Measurements from ENCODE around the gene TSHZ2.

GRCh38 chr20:53346335-53346648 is 374.1 kb downstream of the TSHZ2 start:
- TF ChIP-seq, protein P1, sequence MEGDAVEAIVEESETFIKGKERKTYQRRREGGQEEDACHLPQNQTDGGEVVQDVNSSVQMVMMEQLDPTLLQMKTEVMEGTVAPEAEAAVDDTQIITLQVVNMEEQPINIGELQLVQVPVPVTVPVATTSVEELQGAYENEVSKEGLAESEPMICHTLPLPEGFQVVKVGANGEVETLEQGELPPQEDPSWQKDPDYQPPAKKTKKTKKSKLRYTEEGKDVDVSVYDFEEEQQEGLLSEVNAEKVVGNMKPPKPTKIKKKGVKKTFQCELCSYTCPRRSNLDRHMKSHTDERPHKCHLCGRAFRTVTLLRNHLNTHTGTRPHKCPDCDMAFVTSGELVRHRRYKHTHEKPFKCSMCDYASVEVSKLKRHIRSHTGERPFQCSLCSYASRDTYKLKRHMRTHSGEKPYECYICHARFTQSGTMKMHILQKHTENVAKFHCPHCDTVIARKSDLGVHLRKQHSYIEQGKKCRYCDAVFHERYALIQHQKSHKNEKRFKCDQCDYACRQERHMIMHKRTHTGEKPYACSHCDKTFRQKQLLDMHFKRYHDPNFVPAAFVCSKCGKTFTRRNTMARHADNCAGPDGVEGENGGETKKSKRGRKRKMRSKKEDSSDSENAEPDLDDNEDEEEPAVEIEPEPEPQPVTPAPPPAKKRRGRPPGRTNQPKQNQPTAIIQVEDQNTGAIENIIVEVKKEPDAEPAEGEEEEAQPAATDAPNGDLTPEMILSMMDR (conservative IDR thresholded peaks at IDR 0.05): no peak
- TF ChIP-seq ZFX (IDR thresholded peaks at IDR 0.05): no peak

All from C4-2B (cell line).